GM21447 (cell line): Measurements from ENCODE around the gene RIPOR2.

Experiments
- ATAC-seq: cut with Tn5 transposase; IDR thresholded peaks from one replicate; pipeline ENCODE4 v1.9.1; 2021; ENCODE audit not compliant: unreplicated experiment

The RIPOR2 gene

DNA sequence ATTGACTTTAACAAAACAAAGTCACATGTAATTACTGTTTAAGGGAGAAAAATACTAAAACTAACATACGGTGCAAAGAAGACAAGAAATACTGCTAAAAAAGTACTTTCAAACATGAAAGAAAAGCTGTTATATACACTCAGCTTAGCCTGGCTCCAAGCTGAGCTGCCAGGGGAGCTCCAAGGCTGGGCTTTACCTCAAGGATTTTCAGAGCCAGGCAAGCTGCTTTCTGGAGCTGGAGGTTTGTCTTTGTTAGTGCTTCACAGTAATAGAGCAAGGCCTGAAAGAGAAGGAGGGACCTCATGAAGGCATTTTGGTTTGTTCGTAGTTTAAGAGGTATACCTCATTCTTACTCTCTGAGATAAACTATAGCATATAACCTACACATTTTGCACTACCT is 117.4 kb downstream of the RIPOR2 start:
- ATAC-seq, result no peak

DNA sequence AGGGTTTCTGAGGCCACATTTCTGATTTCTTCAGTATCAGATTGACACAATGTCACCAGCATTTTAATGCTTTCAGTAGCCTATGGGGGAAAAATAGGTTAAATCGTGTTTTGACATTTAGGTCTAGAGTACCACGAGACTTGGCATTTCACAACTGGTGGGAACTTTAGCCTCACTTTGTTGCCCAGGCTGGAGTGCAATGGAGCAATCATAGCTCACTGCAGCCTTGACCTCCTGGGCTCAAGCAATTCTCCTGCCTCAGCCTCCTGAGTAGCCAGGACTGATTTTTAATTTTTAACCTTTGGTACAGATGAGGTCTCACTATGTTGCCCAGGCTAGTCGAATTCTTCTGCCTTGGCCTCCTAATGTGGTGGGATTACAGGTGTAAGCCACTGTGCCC is 126.0 kb downstream of the RIPOR2 start:
- ATAC-seq, result no peak

DNA sequence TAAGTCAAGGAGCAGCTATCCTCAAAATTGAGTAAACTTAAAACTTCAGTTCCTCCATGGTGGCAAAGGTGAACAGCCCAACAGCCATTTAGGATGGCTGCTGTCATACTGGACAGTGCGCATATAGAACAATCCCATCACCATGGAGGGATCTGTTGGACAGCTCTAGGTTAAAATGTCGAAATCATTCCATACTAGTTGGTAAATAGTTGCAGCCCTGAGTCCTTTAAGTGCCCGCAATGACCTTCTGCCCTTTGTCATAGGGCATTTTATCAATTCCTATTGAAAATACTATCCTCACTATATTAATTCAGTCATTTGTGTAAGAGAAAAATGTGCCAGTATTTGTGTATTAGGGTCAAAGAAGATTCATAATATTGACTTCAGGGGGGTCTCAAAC is 128.2 kb downstream of the RIPOR2 start:
- ATAC-seq, result no peak

DNA sequence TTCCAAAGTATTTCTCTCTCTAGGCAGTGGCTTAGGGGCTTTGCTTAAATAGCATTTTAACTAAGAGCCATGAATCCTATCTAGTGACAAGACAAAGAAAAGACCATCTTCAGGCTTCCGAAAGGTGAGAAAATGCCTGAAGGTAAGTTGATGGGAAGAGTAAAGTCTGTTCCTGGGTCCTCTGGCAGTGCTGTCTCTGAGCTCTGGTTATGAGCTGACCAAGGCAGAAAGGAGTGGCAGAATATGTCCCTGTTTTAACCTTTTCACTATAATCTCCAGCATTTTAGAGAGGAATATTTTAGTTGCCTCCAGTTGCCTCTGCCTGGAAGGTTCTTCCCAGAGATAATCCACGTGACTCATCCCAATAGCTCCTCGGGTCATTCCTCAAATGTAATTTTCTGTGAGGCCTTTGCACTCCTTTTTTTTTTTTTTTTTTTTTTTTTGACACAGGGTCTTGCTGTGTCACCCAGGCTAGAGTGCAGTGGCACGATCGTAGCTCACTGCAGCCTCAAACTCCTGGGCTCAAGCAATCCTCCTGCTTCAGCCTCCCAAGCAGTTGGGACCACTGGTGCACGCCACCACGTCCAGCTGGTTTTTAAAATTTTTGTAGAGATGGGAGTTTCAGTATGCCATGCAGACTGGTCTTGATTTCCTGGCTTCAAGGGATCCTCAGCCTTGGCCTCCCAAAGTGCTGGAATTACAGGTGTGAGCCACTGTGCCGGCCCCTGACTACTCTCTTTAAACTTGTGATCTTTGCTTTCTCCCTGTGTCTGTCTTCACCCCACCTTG is 133.3 kb downstream of the RIPOR2 start:
- no peak for ATAC-seq

DNA sequence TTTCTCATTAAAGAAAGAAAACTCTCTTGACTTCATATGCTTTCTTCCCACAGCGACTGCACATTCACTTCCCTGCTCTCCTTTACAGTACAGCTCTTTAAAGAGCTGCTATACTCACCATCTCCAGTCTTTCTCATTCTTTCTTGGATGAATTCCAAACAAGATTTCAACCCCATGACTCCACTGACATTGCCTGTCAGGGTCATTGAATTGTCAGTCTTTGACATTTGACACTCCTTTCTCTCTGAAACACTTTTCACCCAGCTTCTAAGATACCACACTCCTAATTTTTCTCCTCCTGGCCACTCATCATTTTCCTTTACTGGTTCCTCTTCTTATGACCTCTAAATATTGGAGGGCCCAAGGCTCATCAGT is 136.2 kb downstream of the RIPOR2 start:
- ATAC-seq, result no peak

DNA sequence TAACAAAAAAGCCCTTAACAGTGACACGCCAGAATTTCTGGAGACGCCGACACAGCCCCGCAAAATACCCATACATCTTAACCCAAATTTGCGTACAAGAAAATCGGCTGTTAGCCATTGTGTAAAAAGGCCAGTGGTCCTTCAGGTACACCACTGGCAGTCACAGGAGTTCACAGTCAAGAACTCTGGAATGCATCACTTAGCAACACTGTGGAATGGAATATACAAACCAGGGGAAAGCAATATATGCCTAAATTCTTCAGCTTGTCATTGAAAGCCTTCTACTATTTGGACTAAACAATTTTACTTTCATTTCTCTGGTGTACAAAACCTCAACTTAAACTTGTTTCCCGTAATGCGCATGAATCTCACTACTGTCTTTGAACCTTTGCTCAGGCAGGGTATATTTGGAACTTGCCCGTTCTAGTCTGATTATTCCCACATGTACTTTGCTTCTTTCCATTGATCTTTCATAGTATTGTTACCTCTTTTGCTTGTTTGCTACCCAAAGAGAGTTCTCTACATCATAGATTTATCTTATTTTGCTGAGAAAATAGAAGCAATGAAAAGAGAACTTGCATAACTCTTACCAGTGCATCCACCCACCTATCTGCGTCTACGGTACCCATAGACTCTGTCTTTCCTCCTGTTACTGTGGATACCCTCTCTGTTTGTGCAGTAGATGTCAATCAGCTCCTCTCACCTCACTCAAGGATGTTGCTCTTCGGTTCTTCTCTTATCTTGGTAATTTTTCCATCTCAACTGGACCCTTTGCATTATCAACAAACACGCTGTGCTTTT is 136.8 kb downstream of the RIPOR2 start, which contains the start of gene ARMH2:
Gene ARMH2, minus strand, starts transcription at position 178 of the 801 bp plus-strand sequence. Its CDS starts 60 bp downstream, at position 118.
- ATAC-seq, result no peak

DNA sequence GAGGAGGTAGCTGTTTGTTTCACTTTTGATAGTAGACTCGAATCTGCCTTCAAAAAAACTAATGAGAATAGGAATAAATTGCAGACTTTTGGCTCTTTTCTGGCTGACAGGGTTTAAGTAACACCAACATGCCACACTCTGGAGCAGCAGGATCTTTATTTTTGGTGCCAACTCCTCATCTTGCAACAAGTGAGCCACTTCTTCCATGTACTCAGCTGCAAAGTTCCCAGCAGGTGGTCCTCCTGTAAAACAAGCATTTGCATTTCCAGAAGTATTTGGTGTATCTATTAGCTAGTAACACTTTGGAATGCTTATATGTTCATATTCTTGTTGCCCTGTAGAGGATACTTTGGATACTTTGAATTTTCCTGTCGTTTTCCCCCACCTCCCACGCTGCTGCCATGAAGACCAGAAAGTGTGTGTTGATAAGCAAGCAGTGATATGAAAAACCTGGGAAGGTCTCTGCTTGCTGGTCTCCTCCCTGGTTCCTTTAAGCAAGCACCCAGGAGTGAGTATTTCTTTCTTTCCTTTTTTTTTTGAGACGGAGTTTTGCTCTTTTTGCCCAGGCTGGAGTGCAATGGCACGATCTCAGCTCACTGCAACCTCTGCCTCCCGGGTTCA is 138.1 kb downstream of the RIPOR2 start:
- ATAC-seq, result no peak

DNA sequence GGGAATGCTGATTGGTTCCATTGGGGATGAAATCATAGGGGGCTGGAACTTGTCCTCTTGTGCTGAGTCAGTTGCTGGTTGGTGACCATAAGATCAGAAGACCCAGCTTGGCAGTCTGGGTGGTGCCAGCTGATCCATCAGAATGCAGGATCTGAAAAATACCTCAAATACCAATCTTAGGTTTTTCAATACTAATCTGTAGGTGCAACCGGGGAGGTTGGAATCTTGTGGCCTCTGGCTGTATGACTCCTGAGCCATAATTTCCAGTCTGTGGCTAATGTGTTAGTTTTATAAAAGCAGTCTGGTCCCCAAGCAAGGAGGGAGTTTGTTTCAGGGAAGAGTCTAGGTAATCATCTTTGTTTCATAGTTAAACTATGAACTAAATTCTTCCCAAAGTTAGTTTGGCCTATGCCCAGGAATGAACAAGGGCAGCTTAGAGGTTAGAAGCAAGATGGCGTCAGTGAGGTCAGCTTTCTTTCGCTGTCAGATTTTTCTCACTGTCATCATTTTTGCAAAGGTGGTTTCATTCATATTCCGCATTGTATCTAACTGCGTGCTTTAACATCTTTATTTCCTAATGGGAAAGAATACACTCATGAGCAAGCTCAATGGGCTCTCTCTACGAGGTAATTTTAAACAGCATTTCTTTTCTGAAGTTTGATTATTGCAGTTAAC is 139.0 kb downstream of the RIPOR2 start:
- no peak for ATAC-seq

DNA sequence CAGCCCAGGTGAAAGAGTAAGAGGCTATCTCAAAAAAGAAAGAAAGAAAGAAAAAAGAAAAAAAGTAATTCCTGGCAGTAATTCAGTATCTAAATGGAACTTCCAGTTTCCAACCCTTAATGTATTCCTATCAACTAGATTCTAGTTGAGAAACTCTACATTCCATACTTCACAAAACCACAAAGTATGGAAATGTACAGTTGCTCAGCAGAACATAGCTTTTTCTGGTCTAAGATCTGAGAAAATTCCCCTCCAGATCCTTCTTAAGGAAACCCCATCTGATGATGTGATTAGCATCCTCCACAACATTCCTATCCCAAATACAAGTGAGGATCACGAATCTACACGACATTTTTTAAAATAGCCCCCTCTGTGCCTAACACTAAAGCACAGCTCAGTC is 140.7 kb downstream of the RIPOR2 start:
- ATAC-seq, result no peak

DNA sequence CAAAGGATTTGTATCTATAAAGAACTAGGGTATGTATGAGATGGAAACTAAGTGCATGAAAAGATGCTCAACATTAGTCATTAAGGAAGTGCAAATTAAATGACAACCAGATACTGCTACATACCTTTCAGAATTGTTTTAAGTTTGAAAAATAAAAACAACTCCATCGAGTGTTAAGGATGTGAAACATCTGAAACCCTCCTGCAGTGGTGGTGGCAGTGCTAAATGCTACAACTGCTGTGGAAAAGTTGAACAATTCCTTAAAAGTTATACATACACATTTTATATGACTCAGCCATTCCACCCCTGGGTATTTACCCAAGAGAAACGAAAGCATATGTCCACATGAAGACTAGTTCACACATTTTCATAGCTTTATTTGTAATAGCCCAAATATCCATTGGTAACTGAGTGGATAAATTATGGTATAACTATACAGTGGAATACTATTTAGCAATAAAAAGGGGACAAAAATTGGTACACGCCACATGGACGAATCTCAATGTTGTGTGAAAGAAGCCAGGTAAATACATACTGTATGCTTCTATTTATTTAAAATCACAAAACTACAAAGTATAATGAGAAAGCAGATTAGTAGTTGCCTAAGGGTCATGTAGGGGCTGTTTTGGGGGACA is 147.6 kb downstream of the RIPOR2 start:
- ATAC-seq, result no peak

DNA sequence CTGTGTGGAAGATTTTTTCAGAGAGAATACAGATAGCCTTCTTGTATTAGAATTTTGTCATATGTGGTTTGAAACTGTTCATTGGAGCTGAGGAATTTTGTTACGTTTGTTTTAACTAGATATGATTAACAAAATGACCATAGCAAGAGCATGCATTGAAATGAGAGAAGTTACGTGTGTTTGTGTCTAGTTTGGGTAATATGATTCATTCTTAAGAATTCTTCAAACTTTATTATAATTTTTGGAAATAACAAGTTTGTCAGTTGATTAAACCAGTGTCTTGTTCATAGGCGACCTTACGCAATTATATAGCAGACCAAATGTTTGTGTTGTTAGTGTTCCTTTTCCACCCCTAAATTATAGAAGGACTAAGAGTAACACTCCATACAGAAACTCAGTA is 155.6 kb downstream of the RIPOR2 start:
- no peak for ATAC-seq

DNA sequence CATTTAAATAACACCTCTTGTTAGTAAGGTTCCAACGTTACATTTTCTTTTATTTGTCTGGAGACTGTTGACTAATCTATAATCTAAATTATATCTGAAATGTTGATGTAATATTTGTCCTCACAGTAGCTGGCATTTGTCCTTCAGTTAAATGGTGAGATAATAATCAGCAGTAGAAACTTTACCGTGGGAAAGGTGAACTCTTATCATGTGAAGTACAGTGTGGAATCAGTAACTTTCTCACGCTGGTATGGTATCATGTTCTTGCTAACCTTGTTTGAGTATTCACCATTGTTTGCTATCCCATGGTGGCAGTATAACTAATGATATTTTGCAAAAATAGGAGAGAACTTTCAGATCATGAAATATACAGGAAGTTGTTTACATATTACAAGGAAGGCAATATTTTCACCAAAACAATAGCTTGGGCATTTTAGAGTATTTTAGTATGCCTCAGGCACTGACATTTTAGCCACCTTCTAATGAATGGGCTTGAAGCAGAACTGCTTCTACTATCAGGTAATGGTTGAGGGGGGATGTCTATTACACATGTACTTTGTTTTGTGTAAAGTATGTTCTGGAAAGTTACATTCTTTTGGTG is 156.2 kb downstream of the RIPOR2 start:
- no peak for ATAC-seq

DNA sequence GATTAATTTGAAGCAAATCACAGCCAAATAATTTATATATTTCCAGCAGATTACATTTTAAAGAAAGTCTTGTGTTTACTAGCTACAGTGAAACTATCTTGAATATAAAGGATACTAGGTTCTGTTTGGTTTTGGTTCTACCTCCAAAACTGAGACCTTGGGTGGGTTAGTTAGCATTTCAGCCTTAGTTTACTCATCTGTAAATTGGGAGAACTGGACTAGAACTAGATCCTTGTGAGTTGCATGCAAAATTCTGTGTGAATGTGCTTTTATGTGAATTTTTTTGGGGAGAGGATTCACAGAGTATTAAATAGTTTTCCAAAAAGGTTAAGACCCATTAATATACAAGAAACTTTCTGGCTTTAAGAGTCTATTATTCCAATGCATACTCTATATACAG is 156.9 kb downstream of the RIPOR2 start:
- no peak for ATAC-seq

DNA sequence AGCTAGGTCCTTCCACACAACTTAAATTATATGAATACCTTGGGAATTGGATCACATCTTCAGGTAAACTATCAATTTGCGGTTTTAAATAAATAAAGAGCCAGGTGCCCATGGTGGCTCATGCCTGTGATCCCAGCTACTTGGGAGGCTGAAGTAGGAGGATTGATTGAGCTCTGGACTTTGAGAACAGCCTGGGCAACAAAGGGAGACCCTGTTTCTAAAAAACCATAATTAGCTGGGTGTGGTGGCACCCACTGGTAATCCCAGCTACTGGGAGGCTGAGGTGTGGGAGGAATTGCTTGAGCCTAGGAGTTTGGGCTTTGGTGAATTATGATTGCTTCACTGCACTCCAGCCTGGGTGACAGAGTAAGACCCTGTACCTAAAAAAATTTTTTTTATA is 157.6 kb downstream of the RIPOR2 start:
- ATAC-seq, result no peak

DNA sequence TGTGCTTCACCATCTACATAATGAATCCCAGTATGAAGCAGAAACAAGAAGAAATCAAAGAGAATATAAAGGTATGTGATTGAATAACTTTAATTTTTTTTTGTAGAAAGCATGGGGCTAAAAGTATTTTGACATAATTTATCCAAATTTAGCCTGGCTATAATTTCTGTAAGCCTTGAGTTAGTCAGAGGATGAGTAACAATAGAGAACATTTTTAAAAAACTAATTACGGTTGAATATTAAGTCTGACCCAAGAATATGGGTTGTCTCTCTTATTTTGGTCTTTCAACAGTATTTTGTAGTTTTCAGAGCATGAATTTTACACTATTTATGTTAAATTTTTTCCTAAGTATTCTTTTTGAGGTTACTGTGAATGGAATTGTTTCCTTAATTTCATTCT is 158.5 kb downstream of the RIPOR2 start:
- ATAC-seq, result no peak

DNA sequence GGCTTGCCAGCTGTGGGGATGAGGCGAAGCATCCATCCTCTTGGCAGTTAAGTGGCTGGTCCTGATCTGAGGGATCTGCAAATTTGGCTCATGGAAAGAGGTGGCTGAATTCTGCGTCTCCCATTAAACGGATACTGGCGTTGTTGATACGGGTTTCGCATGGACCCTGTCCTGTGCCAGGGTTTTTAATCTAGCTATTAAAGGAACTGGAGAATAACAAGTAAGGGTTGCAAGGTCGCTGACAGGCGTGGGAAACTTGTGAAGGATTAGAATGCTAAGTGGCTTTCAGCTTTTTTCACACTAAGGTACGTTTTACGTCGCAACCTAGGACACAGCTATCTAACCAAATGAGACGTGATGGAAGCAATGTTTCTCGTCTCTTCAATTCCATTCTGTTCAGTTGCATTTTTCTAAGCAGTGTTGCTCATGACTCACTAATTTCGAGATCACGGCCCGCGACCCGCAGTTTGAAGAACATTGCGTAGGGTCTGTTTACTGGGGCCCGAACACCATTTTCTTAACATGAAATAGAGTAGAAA is 160.2 kb downstream of the RIPOR2 start:
- ATAC-seq, result peak; percentile 5

DNA sequence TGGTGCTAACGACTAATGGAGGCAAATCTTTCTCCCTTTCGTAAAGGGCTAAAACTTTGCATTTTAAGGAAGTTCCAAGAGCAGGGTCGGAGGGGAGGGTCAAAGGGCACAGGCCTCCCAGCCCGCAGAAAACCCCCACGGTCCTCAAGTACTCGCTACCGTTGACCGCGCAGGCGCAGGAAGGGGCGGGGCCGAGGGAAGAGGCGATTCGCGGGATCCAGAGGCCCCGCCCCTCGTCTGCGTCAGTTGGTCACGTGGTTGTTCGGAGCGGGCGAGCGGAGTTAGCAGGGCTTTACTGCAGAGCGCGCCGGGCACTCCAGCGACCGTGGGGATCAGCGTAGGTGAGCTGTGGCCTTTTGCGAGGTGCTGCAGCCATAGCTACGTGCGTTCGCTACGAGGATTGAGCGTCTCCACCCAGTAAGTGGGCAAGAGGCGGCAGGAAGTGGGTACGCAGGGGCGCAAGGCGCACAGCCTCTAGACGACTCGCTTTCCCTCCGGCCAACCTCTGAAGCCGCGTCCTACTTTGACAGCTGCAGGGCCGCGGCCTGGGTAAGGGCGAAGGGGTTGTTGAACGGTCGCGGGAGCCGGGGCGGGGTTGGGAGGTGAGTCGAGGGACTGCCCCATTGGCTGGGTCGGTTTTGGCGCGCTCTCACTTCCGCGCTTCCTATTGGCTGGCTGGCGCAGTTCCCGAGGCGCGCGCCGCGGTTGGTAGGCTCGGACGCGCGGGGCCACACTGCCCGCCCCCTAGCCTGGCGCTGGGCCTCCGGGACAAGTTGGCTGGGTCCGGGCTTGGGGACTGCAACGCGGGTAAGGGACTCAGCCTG is 160.9 kb downstream of the RIPOR2 start, which contains the start of gene GMNN:
Gene GMNN, plus strand, starts transcription at position 242 of the 824 bp plus-strand sequence. CDS start 2,310 bp downstream, outside the sequence.
- peak; percentile 87 for ATAC-seq

DNA sequence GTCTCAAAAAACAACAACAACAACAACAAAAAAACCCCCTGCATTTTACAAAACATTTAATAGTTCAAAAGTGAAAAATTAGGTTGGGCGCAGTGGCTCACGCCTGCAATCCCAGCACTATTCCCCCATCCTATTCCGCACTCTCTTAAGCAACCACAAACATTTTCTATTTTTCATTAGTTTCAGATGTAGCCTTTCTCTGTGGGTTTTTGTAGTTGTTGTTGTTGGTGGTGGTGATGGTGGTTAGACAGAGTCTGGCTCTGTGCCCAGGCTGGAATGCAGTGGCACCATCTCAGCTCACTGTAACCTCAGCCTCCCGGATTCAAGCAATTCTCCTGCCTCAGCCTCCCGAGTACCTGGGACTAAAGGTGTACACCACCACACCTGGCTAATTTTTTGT is 167.4 kb downstream of the RIPOR2 start:
- ATAC-seq, result no peak
